Cardiac atrium fibroblast (primary cell): ENCODE data around the gene NRP1. TPM values are rescaled to one million over a fixed set of nuclear protein-coding genes. Genes with fewer than 3 reads are reported as not detected.

Experiments
- total RNA-seq: library from RNA; depleted of rRNA; stranded (reverse); fragments of >200 nt; gene quantifications from 2 replicates; pipeline ENCODE4 v1.2.3, GENCODE V29; 2015

Gene NRP1
- 118 and 135 TPM in 2 replicates for total RNA-seq

GRCh38 chr10:33334153-33334804, at the start of gene NRP1:
Gene NRP1, minus strand, starts transcription at chr10:33334667. Its CDS starts 285 bp downstream, at chr10:33334382.

